ENCODE data around the gene ROR2.

The ROR2 gene

DNA sequence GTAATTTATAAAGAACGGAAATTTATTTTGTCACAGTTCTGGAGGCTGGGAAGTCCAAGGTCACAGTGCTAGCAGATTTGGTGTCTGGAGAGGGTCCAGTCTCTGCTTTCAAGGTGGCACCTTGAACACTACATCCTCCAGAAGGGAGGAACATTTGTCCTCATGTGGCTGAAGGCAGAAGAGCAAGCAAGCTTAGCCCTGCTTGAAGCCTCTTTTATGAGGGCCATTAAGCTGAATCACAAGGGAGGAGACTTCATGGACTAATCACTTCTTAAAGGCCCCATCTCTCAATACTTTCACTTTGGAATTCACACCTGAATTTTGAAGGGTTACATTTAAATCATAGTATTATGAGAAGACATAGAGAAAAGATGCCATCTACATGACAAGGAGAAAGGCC lies 311.0 kb downstream of the ROR2 start:
- TF ChIP-seq, protein P1, sequence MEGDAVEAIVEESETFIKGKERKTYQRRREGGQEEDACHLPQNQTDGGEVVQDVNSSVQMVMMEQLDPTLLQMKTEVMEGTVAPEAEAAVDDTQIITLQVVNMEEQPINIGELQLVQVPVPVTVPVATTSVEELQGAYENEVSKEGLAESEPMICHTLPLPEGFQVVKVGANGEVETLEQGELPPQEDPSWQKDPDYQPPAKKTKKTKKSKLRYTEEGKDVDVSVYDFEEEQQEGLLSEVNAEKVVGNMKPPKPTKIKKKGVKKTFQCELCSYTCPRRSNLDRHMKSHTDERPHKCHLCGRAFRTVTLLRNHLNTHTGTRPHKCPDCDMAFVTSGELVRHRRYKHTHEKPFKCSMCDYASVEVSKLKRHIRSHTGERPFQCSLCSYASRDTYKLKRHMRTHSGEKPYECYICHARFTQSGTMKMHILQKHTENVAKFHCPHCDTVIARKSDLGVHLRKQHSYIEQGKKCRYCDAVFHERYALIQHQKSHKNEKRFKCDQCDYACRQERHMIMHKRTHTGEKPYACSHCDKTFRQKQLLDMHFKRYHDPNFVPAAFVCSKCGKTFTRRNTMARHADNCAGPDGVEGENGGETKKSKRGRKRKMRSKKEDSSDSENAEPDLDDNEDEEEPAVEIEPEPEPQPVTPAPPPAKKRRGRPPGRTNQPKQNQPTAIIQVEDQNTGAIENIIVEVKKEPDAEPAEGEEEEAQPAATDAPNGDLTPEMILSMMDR (IDR thresholded peaks at IDR 0.05), result no peak

DNA sequence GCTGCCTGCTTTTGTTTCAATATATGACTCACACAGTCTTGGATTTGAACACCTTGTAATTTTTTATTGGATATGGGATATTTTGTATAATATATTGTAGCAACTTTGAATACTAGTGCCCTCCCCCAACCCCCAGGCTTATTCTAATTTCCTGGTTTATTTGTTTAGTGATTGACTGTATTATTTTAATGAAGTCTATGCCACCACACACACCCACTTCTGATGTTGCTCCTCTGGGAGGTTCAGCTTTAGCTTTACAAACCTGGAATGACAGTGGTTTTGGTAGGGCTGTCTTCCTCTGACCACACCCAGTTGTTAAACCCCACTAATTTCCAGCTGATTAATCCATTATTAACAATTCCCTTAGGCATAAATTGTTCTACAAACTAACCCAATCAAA lies 320.3 kb downstream of the ROR2 start:
- TF ChIP-seq, protein P1 (IDR thresholded peaks at IDR 0.05), result no peak

DNA sequence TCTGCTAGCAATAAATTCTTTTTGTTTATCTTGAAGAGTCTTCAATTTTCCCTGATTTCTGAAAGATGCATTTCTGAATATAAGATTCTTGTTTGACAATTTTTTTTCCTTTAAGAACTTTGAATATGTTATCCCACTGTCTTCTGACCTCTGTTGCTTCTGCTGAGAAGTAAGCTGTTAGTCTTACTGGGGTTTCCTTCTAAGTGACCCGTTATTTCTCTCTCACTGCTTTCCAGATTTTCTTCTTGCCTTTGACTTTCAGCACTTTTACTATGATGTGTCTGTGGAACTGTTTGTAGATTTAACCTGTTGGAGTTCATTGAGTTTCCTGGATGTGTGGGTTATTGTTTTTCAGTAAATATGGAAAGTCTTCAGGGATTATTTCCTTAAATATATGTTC lies 321.1 kb downstream of the ROR2 start:
- TF ChIP-seq, protein P1 (IDR thresholded peaks at IDR 0.05), result no peak

DNA sequence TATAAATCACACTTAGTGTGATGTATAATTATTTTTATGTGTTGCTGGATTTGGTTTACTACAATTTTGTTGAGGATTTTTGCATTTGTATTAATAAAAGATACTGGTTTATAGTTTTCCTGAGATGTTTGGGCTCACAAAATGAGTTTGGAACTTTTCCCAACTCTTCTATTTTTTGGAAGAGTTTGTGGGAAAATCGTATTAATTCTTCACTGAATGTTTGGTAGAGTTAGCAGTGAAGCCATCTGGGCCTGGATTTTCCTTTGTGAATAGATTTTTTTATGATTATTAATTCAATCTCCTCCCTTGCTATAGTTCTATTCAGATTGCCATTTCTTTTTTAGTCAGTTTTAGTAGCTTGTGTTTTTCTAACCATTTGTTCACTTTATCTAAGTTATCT lies 324.7 kb downstream of the ROR2 start:
- TF ChIP-seq, protein P1 (IDR thresholded peaks at IDR 0.05), result no peak

DNA sequence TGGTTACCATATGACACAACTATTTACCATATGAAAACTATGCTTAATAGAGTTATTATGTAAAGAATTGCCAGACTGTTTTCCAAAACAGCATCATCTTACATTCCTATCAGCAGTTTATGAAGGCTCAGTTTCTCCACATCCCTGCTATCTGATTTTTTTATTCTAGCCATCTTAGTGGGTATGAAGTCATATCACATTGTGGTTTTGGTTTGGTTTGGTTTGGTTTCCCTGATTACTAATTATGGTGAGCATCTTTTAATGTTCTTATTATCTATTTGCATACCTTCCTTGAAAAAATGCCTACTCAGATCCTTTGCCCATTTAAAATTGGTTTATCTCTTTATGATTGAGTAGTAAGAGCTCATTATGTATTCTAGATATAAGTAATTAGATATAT lies 327.0 kb downstream of the ROR2 start:
- TF ChIP-seq, protein P1 (IDR thresholded peaks at IDR 0.05), result no peak

DNA sequence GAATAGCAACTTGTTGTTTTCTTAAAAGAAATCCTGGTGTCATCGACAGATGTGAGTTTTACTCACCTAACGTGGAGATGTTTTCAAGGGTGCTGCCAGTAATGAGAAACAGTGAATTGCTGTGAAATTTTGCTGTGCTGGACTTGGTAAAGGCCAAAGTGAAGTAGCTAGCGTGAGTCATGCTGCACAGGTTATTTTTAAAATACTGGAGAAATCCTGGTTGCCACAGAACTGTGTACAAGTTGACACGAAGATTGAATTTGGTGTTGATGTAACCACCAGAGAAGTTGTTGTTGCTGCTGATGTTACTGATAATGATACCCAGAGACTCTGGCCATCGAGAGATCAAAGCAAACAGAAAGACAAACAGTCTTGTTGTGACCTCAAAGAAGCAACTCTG lies 338.4 kb downstream of the ROR2 start:
- TF ChIP-seq, protein P1 (IDR thresholded peaks at IDR 0.05), result no peak

DNA sequence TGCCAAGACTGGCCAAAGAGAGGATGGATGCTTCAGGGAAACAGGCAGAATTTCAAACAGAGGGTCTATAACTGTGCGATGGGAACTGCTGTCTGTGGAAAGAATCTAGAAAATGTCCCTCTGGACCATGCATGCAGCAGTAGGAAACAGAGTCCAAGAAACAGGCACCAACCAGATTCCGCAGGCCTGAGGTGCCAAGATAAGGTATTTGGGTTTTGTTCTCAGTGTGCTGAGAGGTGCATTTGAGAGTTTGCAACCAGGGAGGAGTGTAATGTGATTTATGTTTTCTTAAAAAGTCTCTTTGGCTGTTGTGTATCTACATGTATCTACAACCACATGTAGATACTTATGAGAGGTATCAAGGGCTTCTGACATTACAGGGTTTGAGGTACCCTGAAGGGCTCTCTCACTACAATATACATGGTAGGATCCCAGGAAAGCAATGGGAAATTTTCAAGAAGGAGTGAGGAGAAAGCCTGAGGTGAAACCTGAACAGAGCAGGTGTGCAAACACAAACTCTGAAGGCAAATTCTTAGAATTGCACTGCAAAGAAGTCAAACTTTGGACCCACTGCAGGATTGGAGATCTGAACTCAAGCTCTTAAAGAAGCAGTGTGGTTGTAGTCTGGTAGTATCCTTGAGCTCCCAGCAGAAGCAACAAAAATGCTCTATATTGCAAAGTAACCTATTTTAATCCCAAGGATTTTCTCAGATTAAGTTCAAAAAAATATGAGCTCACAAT lies 343.6 kb downstream of the ROR2 start:
- TF ChIP-seq, protein P1 (IDR thresholded peaks at IDR 0.05), result no peak
